HEK293 (cell line): ENCODE results near the gene IFNL2.

ENCODE experiments used
- CTCF ChIA-PET: fragments of 350-600 bp; formaldehyde crosslinking; extraction: SDS; loops from one replicate; lab custom pipeline; 2021; ENCODE audit warnings: antibody characterized with exemption; lab: Yijun Ruan, JAX
- POLR2A ChIA-PET: fragments of 300-600 bp; formaldehyde crosslinking; extraction: SDS; loops from one replicate; lab custom pipeline; 2020; ENCODE audit warnings: antibody characterized with exemption, inconsistent platforms; lab: Yijun Ruan, JAX
- H3K27ac ChIP-seq: fragments of 200-500 bp; sonication (Bioruptor generic); 2 replicates; pipeline ENCODE4 v1.5.1; 2014; ENCODE audit warnings: low read depth, low read length, control low read depth, inconsistent platforms; ENCODE audit errors: extremely low read depth
- H3K36me3 ChIP-seq, 2 experiments: fragments of 200-500 bp in 1 of 2; sonication (Bioruptor generic) in 1 of 2; 1 replicate in 1 of 2; 2 replicates in 1 of 2; pipeline ENCODE4 v1.5.1; 2014 to 2017; ENCODE audit warnings: inconsistent platforms in 2 of 2, low read length in 2 of 2; ENCODE audit not compliant: control insufficient read depth in 2 of 2, insufficient read depth in 1 of 2
- H3K4me1 ChIP-seq: fragments of 200-500 bp; sonication (Bioruptor generic); 2 replicates; pipeline ENCODE4 v1.5.1; 2014; ENCODE audit warnings: mild to moderate bottlenecking, low read length, inconsistent platforms; ENCODE audit not compliant: control insufficient read depth, insufficient read depth
- H3K4me3 ChIP-seq: 2 replicates; pipeline ENCODE4 v1.5.1; 2011; ENCODE audit warnings: low read depth, mild to moderate bottlenecking, control low read depth, low read length, moderate library complexity
- H3K9me3 ChIP-seq: fragments of 200-500 bp; sonication (Bioruptor generic); 2 replicates; pipeline ENCODE4 v1.5.1; 2014; ENCODE audit warnings: low read depth, low read length, inconsistent platforms; ENCODE audit not compliant: control insufficient read depth, insufficient read depth
- EGR2 ChIP-seq: fragments of 450-650 bp; formaldehyde crosslinking; IDR thresholded peaks from 2 replicates; pipeline ENCODE4 v1.5.1; 2016; ENCODE audit warnings: low read depth, missing biosample characterization, missing genetic modification characterization
- GLIS1 ChIP-seq: fragments of 450-650 bp; formaldehyde crosslinking; IDR thresholded peaks from 2 replicates; pipeline ENCODE4 v1.5.1; 2016; ENCODE audit warnings: missing biosample characterization, missing genetic modification characterization
- IKZF3 ChIP-seq: fragments of 450-650 bp; IDR thresholded peaks from 2 replicates; pipeline ENCODE4 v1.5.0; 2018; ENCODE audit warnings: missing biosample characterization, mild to moderate bottlenecking, missing genetic modification characterization, moderate library complexity
- MYNN ChIP-seq: fragments of 450-650 bp; formaldehyde crosslinking; IDR thresholded peaks from 2 replicates; pipeline ENCODE4 v1.5.1; 2016; ENCODE audit warnings: missing biosample characterization, missing genetic modification characterization, borderline replicate concordance
- OSR2 ChIP-seq: fragments of 450-650 bp; formaldehyde crosslinking; IDR thresholded peaks from 2 replicates; pipeline ENCODE4 v1.5.1; 2016; ENCODE audit warnings: missing biosample characterization, missing genetic modification characterization
- YY2 ChIP-seq: fragments of 450-650 bp; formaldehyde crosslinking; IDR thresholded peaks from 2 replicates; pipeline ENCODE4 v1.5.1; 2016; ENCODE audit warnings: missing biosample characterization, missing genetic modification characterization
- ZBTB48 ChIP-seq: fragments of 450-650 bp; formaldehyde crosslinking; IDR thresholded peaks from 2 replicates; pipeline ENCODE4 v1.5.1; 2016; ENCODE audit warnings: missing biosample characterization, missing genetic modification characterization
- ZFP41 ChIP-seq: fragments of 450-650 bp; formaldehyde crosslinking; IDR thresholded peaks from 2 replicates; pipeline ENCODE4 v1.5.1; 2016; ENCODE audit warnings: missing biosample characterization, missing genetic modification characterization, borderline replicate concordance
- ZIC2 ChIP-seq: fragments of 450-650 bp; formaldehyde crosslinking; IDR thresholded peaks from 2 replicates; pipeline ENCODE4 v1.5.1; 2016; ENCODE audit warnings: missing biosample characterization, missing genetic modification characterization
- ZNF121 ChIP-seq: fragments of 450-650 bp; formaldehyde crosslinking; IDR thresholded peaks from 2 replicates; pipeline ENCODE4 v1.5.1; 2016; ENCODE audit warnings: missing biosample characterization, missing genetic modification characterization
- ZNF223 ChIP-seq: fragments of 450-650 bp; formaldehyde crosslinking; IDR thresholded peaks from 2 replicates; pipeline ENCODE4 v1.5.1; 2016; ENCODE audit warnings: missing biosample characterization, missing genetic modification characterization
- ZNF248 ChIP-seq: fragments of 450-650 bp; formaldehyde crosslinking; IDR thresholded peaks from 2 replicates; pipeline ENCODE4 v1.5.1; 2017; ENCODE audit warnings: missing biosample characterization, missing genetic modification characterization
- ZNF341 ChIP-seq: fragments of 450-650 bp; formaldehyde crosslinking; IDR thresholded peaks from 2 replicates; pipeline ENCODE4; 2016; ENCODE audit warnings: low read depth, missing biosample characterization, missing genetic modification characterization
- ZNF416 ChIP-seq: fragments of 450-650 bp; formaldehyde crosslinking; IDR thresholded peaks from 2 replicates; pipeline ENCODE4 v1.5.1; 2016; ENCODE audit warnings: missing biosample characterization, missing genetic modification characterization
- ZNF426 ChIP-seq: fragments of 450-650 bp; formaldehyde crosslinking; IDR thresholded peaks from 2 replicates; pipeline ENCODE4 v1.5.1; 2017; ENCODE audit warnings: missing biosample characterization, missing genetic modification characterization, mild to moderate bottlenecking, inconsistent platforms, moderate library complexity
- ZNF544 ChIP-seq: fragments of 450-650 bp; formaldehyde crosslinking; IDR thresholded peaks from 2 replicates; pipeline ENCODE4 v1.5.0; 2017; ENCODE audit warnings: missing biosample characterization, missing genetic modification characterization
- ZNF658 ChIP-seq: fragments of 450-650 bp; formaldehyde crosslinking; IDR thresholded peaks from 2 replicates; pipeline ENCODE4; 2016; ENCODE audit warnings: missing biosample characterization, missing genetic modification characterization
- ZNF660 ChIP-seq: fragments of 450-650 bp; IDR thresholded peaks from 2 replicates; pipeline ENCODE4 v1.5.1; 2018; ENCODE audit warnings: missing biosample characterization, mild to moderate bottlenecking, missing genetic modification characterization
- ZNF768 ChIP-seq: fragments of 450-650 bp; formaldehyde crosslinking; IDR thresholded peaks from 2 replicates; pipeline ENCODE4 v1.5.1; 2018; ENCODE audit warnings: missing biosample characterization, mild to moderate bottlenecking, missing genetic modification characterization
- TF ChIP-seq, protein P1 (sequence below): sonication (generic); formaldehyde crosslinking; IDR thresholded peaks from 2 replicates; pipeline ENCODE4 v1.8.1; 2022; ENCODE audit warnings: mild to moderate bottlenecking, moderate library complexity, missing genetic modification reagents
- TF ChIP-seq, protein P2 (sequence below): fragments of 450-650 bp; formaldehyde crosslinking; IDR thresholded peaks from 2 replicates; pipeline ENCODE4 v1.5.1; 2016; ENCODE audit warnings: missing biosample characterization, missing genetic modification characterization
- TF ChIP-seq, protein P3 (sequence below): fragments of 450-650 bp; formaldehyde crosslinking; IDR thresholded peaks from 2 replicates; pipeline ENCODE4 v1.5.1; 2017; ENCODE audit warnings: missing biosample characterization, missing genetic modification characterization

IFNL2 gene

DNA sequence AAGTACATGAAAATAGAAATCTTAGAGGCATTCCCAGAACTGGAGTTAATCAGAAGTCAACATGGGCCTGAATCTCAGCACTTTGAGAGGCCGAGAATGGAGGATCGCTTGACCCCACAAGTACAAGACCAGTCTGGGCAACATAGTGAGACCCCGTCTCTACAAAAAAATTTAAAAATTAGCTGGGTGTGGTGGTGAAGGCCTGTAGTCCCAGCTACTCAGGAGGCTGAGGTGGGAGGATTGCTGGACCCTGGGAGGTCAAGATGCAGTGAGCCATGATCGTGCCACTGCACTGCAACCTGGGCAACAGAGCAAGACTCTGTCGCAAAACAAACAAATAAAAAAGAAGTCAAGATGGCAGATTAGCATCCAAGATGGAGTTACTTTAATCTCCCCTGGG, 8.5 kb downstream of the IFNL2 start:
- no peaks in the 10 kb centered on the region; a peak in 1 of 3 replicates for H3K36me3 ChIP-seq
- H3K27ac ChIP-seq, result no peak overlapping the region
- POLR2A ChIA-PET, result no interaction called here
- CTCF ChIA-PET, result no interaction called here
- H3K4me1 ChIP-seq, result no peaks in the 10 kb centered on the region
- peaks cover 2% of the 10 kb centered on the region; the same call in 1 of the 2 replicates for H3K9me3 ChIP-seq
- TF ChIP-seq ZNF768 (tag by site-specific recombination) (no peak), ZNF544 (tag by site-specific recombination) (0 out of 2 replicates have a peak, but pooled peaks have one; percentile 10), ZNF121 (tag by site-specific recombination) (peak; percentile 96), IKZF3 (no peak), OSR2 (no peak), ZFP41 (tag by site-specific recombination) (no peak), ZNF416 (no peak), YY2 (tag by site-specific recombination) (0 out of 2 replicates have a peak, but pooled peaks have one; percentile 23), GLIS1 (tag by site-specific recombination) (0 out of 2 replicates have a peak, but pooled peaks have one; percentile 16), ZBTB48 (tag by site-specific recombination) (no peak), ZNF660 (no peak), ZNF341 (tag by site-specific recombination) (no peak), ZNF426 (no peak)
- TF ChIP-seq, protein P1, sequence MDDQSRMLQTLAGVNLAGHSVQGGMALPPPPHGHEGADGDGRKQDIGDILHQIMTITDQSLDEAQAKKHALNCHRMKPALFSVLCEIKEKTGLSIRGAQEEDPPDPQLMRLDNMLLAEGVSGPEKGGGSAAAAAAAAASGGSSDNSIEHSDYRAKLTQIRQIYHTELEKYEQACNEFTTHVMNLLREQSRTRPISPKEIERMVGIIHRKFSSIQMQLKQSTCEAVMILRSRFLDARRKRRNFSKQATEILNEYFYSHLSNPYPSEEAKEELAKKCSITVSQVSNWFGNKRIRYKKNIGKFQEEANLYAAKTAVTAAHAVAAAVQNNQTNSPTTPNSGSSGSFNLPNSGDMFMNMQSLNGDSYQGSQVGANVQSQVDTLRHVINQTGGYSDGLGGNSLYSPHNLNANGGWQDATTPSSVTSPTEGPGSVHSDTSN, result no peak
- H3K4me3 ChIP-seq, result no peak overlapping the region

DNA sequence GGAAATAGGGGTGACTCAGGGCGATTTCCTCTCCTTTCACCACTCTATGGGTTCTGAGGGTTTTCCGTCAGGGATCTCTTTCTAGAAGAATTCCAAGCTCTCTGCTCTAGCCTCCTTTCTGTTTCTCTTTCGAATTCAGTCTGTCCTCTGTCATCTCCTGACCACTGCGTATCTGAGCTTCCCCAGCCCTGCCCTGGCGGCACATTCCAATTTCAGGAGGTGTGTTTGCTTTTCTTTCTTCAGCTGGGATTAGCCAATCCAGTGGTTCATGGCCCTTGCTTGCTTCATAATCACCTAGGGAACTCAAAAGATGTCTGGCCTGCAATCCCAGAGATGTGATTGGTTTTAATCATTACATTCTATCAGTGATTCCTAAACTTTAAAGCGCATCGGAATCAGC, 9.4 kb downstream of the IFNL2 start:
- Histone ChIP-seq H3K4me1 (no peaks in the 10 kb centered on the region), H3K36me3 (no peaks in the 10 kb centered on the region; a peak in 1 of 3 replicates), H3K27ac (no peak overlapping the region), H3K4me3 (no peak overlapping the region), H3K9me3 (peaks cover 2% of the 10 kb centered on the region; the same call in 1 of the 2 replicates)
- ChIA-PET CTCF (interaction anchor here (0.6 kb wide), 1 partner anchor 696 kb away, joined by 3 read pairs; no protein-coding TSS in a partner anchor), POLR2A (no interaction called here)
- TF ChIP-seq ZNF658 (tag by site-specific recombination), result no peak
- TF ChIP-seq EGR2 (tag by site-specific recombination), result no peak
- TF ChIP-seq MYNN, result no peak
- no peak for TF ChIP-seq ZNF223 (tag by site-specific recombination)
- no peak for TF ChIP-seq ZIC2

DNA sequence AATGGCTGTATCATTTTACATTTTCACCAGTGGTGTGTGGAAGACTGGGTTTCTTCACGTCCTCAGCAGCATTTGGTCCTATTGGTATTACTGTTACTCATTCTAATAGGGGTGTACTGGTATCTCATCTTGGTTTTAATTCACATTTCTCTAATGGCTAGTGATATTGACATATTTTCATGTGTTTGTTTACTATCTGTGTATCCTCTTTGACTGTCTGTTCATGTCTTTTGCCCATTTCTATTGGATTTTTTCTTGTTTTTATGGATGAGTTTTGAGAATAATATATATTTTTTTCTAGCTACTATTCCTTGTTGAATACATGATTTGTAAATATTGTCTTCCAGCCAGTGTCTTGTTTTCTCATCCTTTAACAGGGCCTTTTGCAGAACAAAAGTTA, 13.8 kb downstream of the IFNL2 start:
- CTCF ChIA-PET, result interaction anchor here (1.0 to 1.5 kb wide), 3 partner anchors 9 to 195 kb away, joined by 3 to 7 read pairs (median 4); no protein-coding TSS in a partner anchor

More for the DNA sequence above, 13.8 kb downstream of the IFNL2 start:
- TF ChIP-seq, protein P2, sequence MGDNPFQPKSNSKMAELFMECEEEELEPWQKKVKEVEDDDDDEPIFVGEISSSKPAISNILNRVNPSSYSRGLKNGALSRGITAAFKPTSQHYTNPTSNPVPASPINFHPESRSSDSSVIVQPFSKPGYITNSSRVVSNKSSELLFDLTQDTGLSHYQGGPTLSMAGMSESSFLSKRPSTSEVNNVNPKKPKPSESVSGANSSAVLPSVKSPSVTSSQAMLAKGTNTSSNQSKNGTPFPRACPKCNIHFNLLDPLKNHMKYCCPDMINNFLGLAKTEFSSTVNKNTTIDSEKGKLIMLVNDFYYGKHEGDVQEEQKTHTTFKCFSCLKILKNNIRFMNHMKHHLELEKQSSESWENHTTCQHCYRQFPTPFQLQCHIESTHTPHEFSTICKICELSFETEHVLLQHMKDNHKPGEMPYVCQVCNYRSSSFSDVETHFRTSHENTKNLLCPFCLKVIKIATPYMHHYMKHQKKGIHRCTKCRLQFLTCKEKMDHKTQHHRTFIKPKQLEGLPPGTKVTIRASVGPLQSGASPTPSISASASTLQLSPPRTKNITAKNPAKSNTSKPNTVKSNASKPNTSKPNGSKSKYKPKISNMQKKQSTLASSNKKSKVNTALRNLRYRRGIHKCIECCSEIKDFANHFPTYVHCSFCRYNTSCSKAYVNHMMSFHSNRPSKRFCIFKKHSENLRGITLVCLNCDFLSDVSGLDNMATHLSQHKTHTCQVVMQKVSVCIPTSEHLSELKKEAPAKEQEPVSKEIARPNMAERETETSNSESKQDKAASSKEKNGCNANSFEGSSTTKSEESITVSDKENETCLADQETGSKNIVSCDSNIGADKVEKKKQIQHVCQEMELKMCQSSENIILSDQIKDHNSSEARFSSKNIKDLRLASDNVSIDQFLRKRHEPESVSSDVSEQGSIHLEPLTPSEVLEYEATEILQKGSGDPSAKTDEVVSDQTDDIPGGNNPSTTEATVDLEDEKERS (tag by site-specific recombination), result 0 out of 2 replicates have a peak, but pooled peaks have one; percentile 50
- TF ChIP-seq, protein P3, sequence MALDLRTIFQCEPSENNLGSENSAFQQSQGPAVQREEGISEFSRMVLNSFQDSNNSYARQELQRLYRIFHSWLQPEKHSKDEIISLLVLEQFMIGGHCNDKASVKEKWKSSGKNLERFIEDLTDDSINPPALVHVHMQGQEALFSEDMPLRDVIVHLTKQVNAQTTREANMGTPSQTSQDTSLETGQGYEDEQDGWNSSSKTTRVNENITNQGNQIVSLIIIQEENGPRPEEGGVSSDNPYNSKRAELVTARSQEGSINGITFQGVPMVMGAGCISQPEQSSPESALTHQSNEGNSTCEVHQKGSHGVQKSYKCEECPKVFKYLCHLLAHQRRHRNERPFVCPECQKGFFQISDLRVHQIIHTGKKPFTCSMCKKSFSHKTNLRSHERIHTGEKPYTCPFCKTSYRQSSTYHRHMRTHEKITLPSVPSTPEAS (tag by site-specific recombination), result peak; percentile 45; the same call in 1 of the 2 replicates
- TF ChIP-seq ZNF248 (tag by site-specific recombination) (0 out of 2 replicates have a peak, but pooled peaks have one; percentile 36), ZNF121 (tag by site-specific recombination) (no peak)
- POLR2A ChIA-PET, result no interaction called here
- Histone ChIP-seq H3K9me3 (peaks cover 9% of the 10 kb centered on the region), H3K36me3 (no peaks in the 10 kb centered on the region; a peak in 1 of 3 replicates), H3K4me3 (no peak overlapping the region), H3K27ac (no peak overlapping the region), H3K4me1 (no peaks in the 10 kb centered on the region)
